Prostate gland (tissue), 2 donors: ENCODE measurements around the gene CLEC1B. TPM values are rescaled to one million over a fixed set of nuclear protein-coding genes. Genes with fewer than 3 reads are reported as not detected.
"Not testable (repeated sequence)": the region's sequence is repeated elsewhere in the genome, so short reads cannot be mapped to it uniquely, and the experiment has no call there.

Experiments used
- DNase-seq: peaks from one replicate; pipeline ENCODE4 v3.0.0-alpha.2; 2019; ENCODE audit warnings: low spot score
- H3K27ac ChIP-seq, 2 donors: fragments of 200-600 bp; sonication (generic); 2 replicates each; pipeline ENCODE4 v1.5.1; 2017 to 2019
- H3K27me3 ChIP-seq: fragments of 200-600 bp; sonication (generic); replicated peaks from 2 replicates; pipeline ENCODE4 v1.5.1; 2019; ENCODE audit not compliant: insufficient read depth
- H3K36me3 ChIP-seq, 2 donors: fragments of 200-600 bp; sonication (generic); 1 replicate in 1 of 2; 2 replicates in 1 of 2; pipeline versions ENCODE4 v1.5.1 to v1.8.1; 2017 to 2019
- H3K4me1 ChIP-seq: fragments of 200-600 bp; sonication (generic); replicated peaks from 2 replicates; pipeline ENCODE4 v1.5.1; 2019
- H3K4me3 ChIP-seq, 2 donors: fragments of 200-600 bp; sonication (generic); 2 replicates each; pipeline ENCODE4 v1.5.1; 2017 to 2019
- H3K9me3 ChIP-seq: fragments of 200-600 bp; sonication (generic); 2 replicates; pipeline ENCODE4 v1.5.1; 2017
- CTCF ChIP-seq, 4 experiments: fragments of 200-600 bp in 2 of 4; fragments of 450-650 bp in 2 of 4; sonication (generic) in 2 of 4; IDR thresholded peaks; 1 replicate in 3 of 4; 2 replicates in 1 of 4; pipeline ENCODE4 v1.5.1; 2016 to 2019; ENCODE audit warnings: antibody characterized with exemption in 4 of 4, mild to moderate bottlenecking in 2 of 4, moderate library complexity in 2 of 4
- POLR2A ChIP-seq: fragments of 450-650 bp; IDR thresholded peaks from one replicate; pipeline ENCODE4 v1.6.1; 2016; ENCODE audit warnings: antibody characterized with exemption, mild to moderate bottlenecking
- POLR2AphosphoS5 ChIP-seq: sonication (generic); formaldehyde crosslinking; IDR thresholded peaks from one replicate; pipeline ENCODE4 v1.6.1; 2017; ENCODE audit warnings: antibody characterized with exemption
- WGBS: methylation state at CpG from one replicate; pipeline ENCODE4 v1.1.5; 2018; 5-methylcytosine and 5-hydroxymethylcytosine counted together
- intact Hi-C: fragments of 100-400 bp; cut with DNase I; formaldehyde crosslinking; loops from one replicate; pipeline ENCODE4 v1.14.2; 2022
- total RNA-seq, 2 donors: library from RNA; depleted of rRNA; stranded (reverse); fragments of >200 nt; gene quantifications; one replicate each; pipeline ENCODE4 v1.1.0, GENCODE V29; 2016

Gene CLEC1B
- total RNA-seq, 2 donors from 2014 or later: 1.5 TPM; not detected in 1

GRCh38 chr12:9957834-9958233 is 41.1 kb downstream of the CLEC1B start:
- no peaks in the 10 kb centered on the region for H3K9me3 ChIP-seq
- no peak for DNase-seq
- H3K27ac ChIP-seq: no peak overlapping the region
- no peaks in the 10 kb centered on the region for H3K4me1 ChIP-seq
- TF ChIP-seq POLR2A (no peak), CTCF (IDR thresholded peaks at IDR 0.05) (no peak), POLR2AphosphoS5 (no peak)
- no peak overlapping the region for H3K4me3 ChIP-seq
- intact Hi-C loops: no loop called here
- no peaks in the 10 kb centered on the region for H3K27me3 ChIP-seq
- no peaks in the 10 kb centered on the region for H3K36me3 ChIP-seq

- no CpG with 5 or more reads among the region's 55 CpGs for WGBS
- H3K27ac ChIP-seq, H3K27me3 ChIP-seq, H3K4me1 ChIP-seq, H3K36me3 ChIP-seq, H3K9me3 ChIP-seq, H3K4me3 ChIP-seq, intact Hi-C loops, DNase-seq: not testable (repeated sequence)
Measured at GRCh38 chr12:9952954-9953729, 45.8 kb downstream of the CLEC1B start.

- no peaks in the 10 kb centered on the region for H3K36me3 ChIP-seq
- H3K4me1 ChIP-seq: no peaks in the 10 kb centered on the region
- TF ChIP-seq CTCF (IDR thresholded peaks at IDR 0.05) (no peak), POLR2AphosphoS5 (no peak), POLR2A (no peak)
- 83% methylated on average over 5 of the region's 5 CpGs for WGBS
- no peak overlapping the region for H3K4me3 ChIP-seq
- no peak for DNase-seq
- H3K9me3 ChIP-seq: no peaks in the 10 kb centered on the region
- no peak overlapping the region for H3K27ac ChIP-seq
- no peaks in the 10 kb centered on the region for H3K27me3 ChIP-seq
- intact Hi-C loops: no loop called here
Measured at GRCh38 chr12:9951026-9951675, 47.8 kb downstream of the CLEC1B start.

GRCh38 chr12:9948606-9949296 is 50.2 kb downstream of the CLEC1B start:
- no peak for TF ChIP-seq POLR2A
- no peak for TF ChIP-seq CTCF (IDR thresholded peaks at IDR 0.05)
- no peak for TF ChIP-seq POLR2AphosphoS5
- H3K27me3 ChIP-seq: no peaks in the 10 kb centered on the region
- no peaks in the 10 kb centered on the region for H3K36me3 ChIP-seq
- no peaks in the 10 kb centered on the region for H3K9me3 ChIP-seq
- H3K4me3 ChIP-seq: no peak overlapping the region
- H3K4me1 ChIP-seq: no peaks in the 10 kb centered on the region
- intact Hi-C loops: no loop called here
- 65% methylated on average over 3 of the region's 3 CpGs for WGBS
- H3K27ac ChIP-seq: no peak overlapping the region
- DNase-seq: no peak

GRCh38 chr12:9947674-9948073 is 51.2 kb downstream of the CLEC1B start:
- Histone ChIP-seq H3K4me1 (no peaks in the 10 kb centered on the region), H3K27ac (no peak overlapping the region), H3K36me3 (no peaks in the 10 kb centered on the region), H3K27me3 (no peaks in the 10 kb centered on the region), H3K9me3 (no peaks in the 10 kb centered on the region), H3K4me3 (no peak overlapping the region)
- DNase-seq: no peak
- TF ChIP-seq POLR2A (no peak), POLR2AphosphoS5 (no peak), CTCF (IDR thresholded peaks at IDR 0.05) (no peak)
- intact Hi-C loops: no loop called here
- 89% methylated on average over 3 of the region's 3 CpGs for WGBS
